GM12801 (cell line): ENCODE results near the gene ANO7.

Source experiments
- CTCF ChIP-seq: IDR thresholded peaks from one replicate; pipeline ENCODE4 v1.5.1; 2011; ENCODE audit warnings: control low read depth; ENCODE audit not compliant: insufficient read length; ENCODE audit errors: extremely low read depth

ANO7 gene

GRCh38 chr2:241151934-241152660, 36.4 kb upstream of the ANO7 start:
- no peak for TF ChIP-seq CTCF

GRCh38 chr2:241153616-241154015, 34.9 kb upstream of the ANO7 start:
- no peak for TF ChIP-seq CTCF

- TF ChIP-seq CTCF, result no peak
Observed at GRCh38 chr2:241154915-241155314, 33.6 kb upstream of the ANO7 start.

- TF ChIP-seq CTCF, result no peak
Observed at GRCh38 chr2:241155936-241156335, 32.5 kb upstream of the ANO7 start.

- TF ChIP-seq CTCF, result no peak
Observed at GRCh38 chr2:241156971-241157441, 31.5 kb upstream of the ANO7 start.

GRCh38 chr2:241157841-241158545, 30.5 kb upstream of the ANO7 start:
- no peak for TF ChIP-seq CTCF

- TF ChIP-seq CTCF, result no peak
Observed at GRCh38 chr2:241158546-241158900, 30.0 kb upstream of the ANO7 start.
